GM23338 (cell line): ENCODE results near the gene GALNT1.

Source experiments
- EZH2 ChIP-seq: fragments of 200-600 bp; sonication (generic); IDR thresholded peaks from one replicate; pipeline ENCODE4 v1.8.0; 2017; ENCODE audit warnings: antibody characterized with exemption, mild to moderate bottlenecking, low read depth; ENCODE audit not compliant: unreplicated experiment
- EZH2phosphoT487 ChIP-seq: fragments of 200-600 bp; sonication (generic); IDR thresholded peaks from one replicate; pipeline ENCODE4 v1.8.1; 2018; ENCODE audit warnings: antibody characterized with exemption; ENCODE audit not compliant: unreplicated experiment
- POLR2AphosphoS5 ChIP-seq: IDR thresholded peaks from 2 replicates; pipeline ENCODE4 v1.6.1; 2016; ENCODE audit warnings: antibody characterized with exemption, low read depth
- TF ChIP-seq, protein P1 (sequence below), 2 experiments: fragments of 200-600 bp in 1 of 2; sonication (generic) in 1 of 2; conservative IDR thresholded peaks; 2 replicates each; pipeline versions ENCODE4 v1.5.1 to v1.6.1; 2016 to 2017; ENCODE audit warnings: antibody characterized with exemption in 2 of 2, low read depth in 2 of 2, mild to moderate bottlenecking in 2 of 2, moderate library complexity in 1 of 2
- TF ChIP-seq, protein P2 (sequence below): IDR thresholded peaks from 2 replicates; pipeline ENCODE4 v1.6.1; 2016; ENCODE audit warnings: antibody characterized with exemption
- TF ChIP-seq, protein P3 (sequence below): IDR thresholded peaks from one replicate; pipeline ENCODE4 v1.6.1; 2018; ENCODE audit warnings: antibody characterized with exemption; ENCODE audit not compliant: unreplicated experiment

DNA sequence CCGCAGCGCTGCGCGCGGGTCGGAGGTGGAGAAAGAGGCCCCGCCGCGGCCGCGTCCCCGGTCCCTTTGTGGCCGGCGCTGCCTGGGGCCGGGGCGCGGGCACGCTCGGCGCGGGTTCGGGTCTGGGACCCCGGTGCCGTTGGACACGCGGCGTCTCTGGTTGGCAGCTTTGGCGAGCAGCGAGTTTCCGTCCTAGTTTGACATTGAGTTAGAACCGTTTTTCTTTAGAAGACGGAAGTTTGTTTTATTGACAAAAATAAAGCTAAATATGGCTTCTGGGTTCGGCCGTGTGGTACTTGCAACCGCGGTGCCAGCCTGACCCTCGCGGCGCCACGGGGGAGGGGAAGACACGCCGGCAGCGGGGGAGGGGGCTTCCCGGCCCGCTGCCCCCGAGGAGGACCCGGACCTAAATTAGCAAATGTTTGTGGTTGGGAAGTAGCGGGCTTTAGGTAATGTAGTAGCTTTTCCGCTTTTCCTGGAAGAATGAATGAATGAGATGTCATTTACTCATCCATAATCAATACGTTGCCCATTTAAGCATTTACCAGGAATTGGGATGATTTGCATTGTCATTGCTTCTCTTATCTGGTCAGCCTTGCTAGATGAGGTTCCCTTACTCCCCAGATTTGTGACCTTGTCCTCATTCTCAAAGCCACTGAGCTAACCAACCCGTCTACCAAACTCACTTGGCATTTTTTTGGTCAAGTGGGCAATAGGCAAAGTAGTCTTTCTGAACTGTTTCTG, 530 bp downstream of the GALNT1 start:
- TF ChIP-seq, protein P1, sequence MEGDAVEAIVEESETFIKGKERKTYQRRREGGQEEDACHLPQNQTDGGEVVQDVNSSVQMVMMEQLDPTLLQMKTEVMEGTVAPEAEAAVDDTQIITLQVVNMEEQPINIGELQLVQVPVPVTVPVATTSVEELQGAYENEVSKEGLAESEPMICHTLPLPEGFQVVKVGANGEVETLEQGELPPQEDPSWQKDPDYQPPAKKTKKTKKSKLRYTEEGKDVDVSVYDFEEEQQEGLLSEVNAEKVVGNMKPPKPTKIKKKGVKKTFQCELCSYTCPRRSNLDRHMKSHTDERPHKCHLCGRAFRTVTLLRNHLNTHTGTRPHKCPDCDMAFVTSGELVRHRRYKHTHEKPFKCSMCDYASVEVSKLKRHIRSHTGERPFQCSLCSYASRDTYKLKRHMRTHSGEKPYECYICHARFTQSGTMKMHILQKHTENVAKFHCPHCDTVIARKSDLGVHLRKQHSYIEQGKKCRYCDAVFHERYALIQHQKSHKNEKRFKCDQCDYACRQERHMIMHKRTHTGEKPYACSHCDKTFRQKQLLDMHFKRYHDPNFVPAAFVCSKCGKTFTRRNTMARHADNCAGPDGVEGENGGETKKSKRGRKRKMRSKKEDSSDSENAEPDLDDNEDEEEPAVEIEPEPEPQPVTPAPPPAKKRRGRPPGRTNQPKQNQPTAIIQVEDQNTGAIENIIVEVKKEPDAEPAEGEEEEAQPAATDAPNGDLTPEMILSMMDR (conservative IDR thresholded peaks at IDR 0.05; ENCODE audit: low read depth in 2 of 2) = no peak
- TF ChIP-seq, protein P2, sequence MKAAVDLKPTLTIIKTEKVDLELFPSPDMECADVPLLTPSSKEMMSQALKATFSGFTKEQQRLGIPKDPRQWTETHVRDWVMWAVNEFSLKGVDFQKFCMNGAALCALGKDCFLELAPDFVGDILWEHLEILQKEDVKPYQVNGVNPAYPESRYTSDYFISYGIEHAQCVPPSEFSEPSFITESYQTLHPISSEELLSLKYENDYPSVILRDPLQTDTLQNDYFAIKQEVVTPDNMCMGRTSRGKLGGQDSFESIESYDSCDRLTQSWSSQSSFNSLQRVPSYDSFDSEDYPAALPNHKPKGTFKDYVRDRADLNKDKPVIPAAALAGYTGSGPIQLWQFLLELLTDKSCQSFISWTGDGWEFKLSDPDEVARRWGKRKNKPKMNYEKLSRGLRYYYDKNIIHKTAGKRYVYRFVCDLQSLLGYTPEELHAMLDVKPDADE = no peak
- TF ChIP-seq, protein P3, sequence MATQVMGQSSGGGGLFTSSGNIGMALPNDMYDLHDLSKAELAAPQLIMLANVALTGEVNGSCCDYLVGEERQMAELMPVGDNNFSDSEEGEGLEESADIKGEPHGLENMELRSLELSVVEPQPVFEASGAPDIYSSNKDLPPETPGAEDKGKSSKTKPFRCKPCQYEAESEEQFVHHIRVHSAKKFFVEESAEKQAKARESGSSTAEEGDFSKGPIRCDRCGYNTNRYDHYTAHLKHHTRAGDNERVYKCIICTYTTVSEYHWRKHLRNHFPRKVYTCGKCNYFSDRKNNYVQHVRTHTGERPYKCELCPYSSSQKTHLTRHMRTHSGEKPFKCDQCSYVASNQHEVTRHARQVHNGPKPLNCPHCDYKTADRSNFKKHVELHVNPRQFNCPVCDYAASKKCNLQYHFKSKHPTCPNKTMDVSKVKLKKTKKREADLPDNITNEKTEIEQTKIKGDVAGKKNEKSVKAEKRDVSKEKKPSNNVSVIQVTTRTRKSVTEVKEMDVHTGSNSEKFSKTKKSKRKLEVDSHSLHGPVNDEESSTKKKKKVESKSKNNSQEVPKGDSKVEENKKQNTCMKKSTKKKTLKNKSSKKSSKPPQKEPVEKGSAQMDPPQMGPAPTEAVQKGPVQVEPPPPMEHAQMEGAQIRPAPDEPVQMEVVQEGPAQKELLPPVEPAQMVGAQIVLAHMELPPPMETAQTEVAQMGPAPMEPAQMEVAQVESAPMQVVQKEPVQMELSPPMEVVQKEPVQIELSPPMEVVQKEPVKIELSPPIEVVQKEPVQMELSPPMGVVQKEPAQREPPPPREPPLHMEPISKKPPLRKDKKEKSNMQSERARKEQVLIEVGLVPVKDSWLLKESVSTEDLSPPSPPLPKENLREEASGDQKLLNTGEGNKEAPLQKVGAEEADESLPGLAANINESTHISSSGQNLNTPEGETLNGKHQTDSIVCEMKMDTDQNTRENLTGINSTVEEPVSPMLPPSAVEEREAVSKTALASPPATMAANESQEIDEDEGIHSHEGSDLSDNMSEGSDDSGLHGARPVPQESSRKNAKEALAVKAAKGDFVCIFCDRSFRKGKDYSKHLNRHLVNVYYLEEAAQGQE = no peak
- TF ChIP-seq EZH2phosphoT487 = no peak
- TF ChIP-seq EZH2 = no peak
- no peak for TF ChIP-seq POLR2AphosphoS5
